Transverse colon (tissue), 4 donors: ENCODE results near the gene PLAGL1. TPM values are rescaled to one million over a fixed set of nuclear protein-coding genes. Genes with fewer than 3 reads are reported as not detected.
A peak's percentile ranks its signal among the peaks of the same experiment; 100 is the strongest.

Source experiments
- DNase-seq: peaks from one replicate; pipeline ENCODE4 v3.0.0-alpha.2; 2019
- H3K27ac ChIP-seq, 4 donors: fragments of 200-600 bp; sonication (generic); 2 replicates each; pipeline ENCODE4 v1.5.1; 2016 to 2018; ENCODE audit warnings: inconsistent platforms in 4 of 4
- H3K27me3 ChIP-seq: fragments of 200-600 bp; sonication (generic); 2 replicates; pipeline ENCODE4 v1.5.1; 2017; ENCODE audit warnings: inconsistent platforms
- H3K36me3 ChIP-seq, 4 donors: fragments of 200-600 bp; sonication (generic); 2 replicates each; pipeline ENCODE4 v1.5.1; 2017 to 2019; ENCODE audit warnings: inconsistent platforms in 4 of 4
- H3K4me1 ChIP-seq, 4 donors: fragments of 200-600 bp; sonication (generic); 2 replicates each; pipeline ENCODE4 v1.5.1; 2017 to 2020; ENCODE audit warnings: inconsistent platforms in 4 of 4
- H3K4me3 ChIP-seq, 4 donors: fragments of 200-600 bp; sonication (generic); 1 replicate in 1 of 4; 2 replicates in 3 of 4; pipeline versions ENCODE4 v1.5.1 to v1.6.1; 2017 to 2019; ENCODE audit warnings: inconsistent platforms in 4 of 4
- H3K9me3 ChIP-seq, 2 donors: fragments of 200-600 bp; sonication (generic); 2 replicates each; pipeline ENCODE4 v1.5.1; 2017 to 2019; ENCODE audit warnings: inconsistent platforms in 2 of 2
- EP300 ChIP-seq: sonication (generic); formaldehyde crosslinking; IDR thresholded peaks from one replicate; pipeline ENCODE4 v1.6.1; 2017; ENCODE audit warnings: antibody characterized with exemption, low read depth
- POLR2A ChIP-seq: fragments of 450-650 bp; IDR thresholded peaks from one replicate; pipeline ENCODE4 v1.6.1; 2016; ENCODE audit warnings: antibody characterized with exemption, mild to moderate bottlenecking, moderate library complexity
- POLR2AphosphoS5 ChIP-seq, 3 donors: sonication (generic); formaldehyde crosslinking; IDR thresholded peaks; one replicate each; pipeline ENCODE4 v1.6.1; 2016; ENCODE audit warnings: antibody characterized with exemption in 3 of 3
- WGBS, 2 donors: methylation state at CpG; one replicate each; pipeline ENCODE4 v1.1.5; 2018; ENCODE audit warnings: low coverage in 1 of 2; 5-methylcytosine and 5-hydroxymethylcytosine counted together
- in situ Hi-C, 4 donors: fragments of 200-750 bp; cut with MboI; loops; one replicate each; pipeline versions ENCODE4 v1.15.0 to v1.15.1; 2017; ENCODE audit warnings: low sequenced_read_pairs in 3 of 4, low pct_ligation_motif_present in 1 of 4, low pct_unique_long_range_greater_than_20kb in 1 of 4
- intact Hi-C: fragments of 100-400 bp; cut with DNase I; formaldehyde crosslinking; loops from one replicate; pipeline ENCODE4 v1.15.1; 2023; ENCODE audit warnings: low total_unique reads
- small RNA-seq, 4 donors: library from RNA; depleted of rRNA; stranded (forward); fragments of <200 nt; gene quantifications; one replicate each; pipeline ENCODE3, GENCODE V24; 2016
- total RNA-seq, 4 donors: library from RNA; depleted of rRNA; stranded (reverse); fragments of >200 nt; gene quantifications; one replicate each; pipeline ENCODE4 v1.1.0, GENCODE V29; 2016
- TF ChIP-seq, protein P1 (sequence below), 5 experiments: fragments of 200-600 bp in 3 of 5; fragments of 450-650 bp in 2 of 5; sonication (generic) in 3 of 5; IDR thresholded peaks; 1 replicate in 2 of 5; 2 replicates in 3 of 5; pipeline ENCODE4 v1.5.1; 2016 to 2017; ENCODE audit warnings: antibody characterized with exemption in 5 of 5, inconsistent platforms in 3 of 5, mild to moderate bottlenecking in 2 of 5, moderate library complexity in 1 of 5

The PLAGL1 gene
- total RNA-seq, 4 donors from 2014 or later = 45.3 to 133 (median 50.4) TPM

DNA sequence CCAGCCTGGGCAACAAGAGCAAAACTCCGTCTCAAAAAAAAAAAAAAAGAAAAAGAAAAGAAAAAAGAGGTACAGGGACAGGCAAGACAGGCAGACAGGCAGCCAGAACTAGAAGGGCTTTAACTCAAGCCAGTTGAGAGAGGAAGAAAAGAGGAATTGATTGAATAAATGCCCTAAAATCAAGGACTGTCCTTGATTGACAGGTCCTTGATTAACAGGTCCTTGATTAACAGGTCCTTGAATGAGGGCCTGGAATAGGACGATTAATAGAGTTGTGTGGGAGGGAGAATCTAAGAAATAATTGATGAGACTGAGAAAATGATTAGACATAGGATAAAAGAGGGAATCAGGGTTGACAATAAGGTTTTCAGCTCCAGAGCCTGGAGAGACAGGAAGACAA, 107.7 kb downstream of the PLAGL1 start:
- TF ChIP-seq POLR2AphosphoS5 (IDR thresholded peaks at IDR 0.05) (no peak), EP300 (no peak), POLR2A (no peak)
- TF ChIP-seq, protein P1, sequence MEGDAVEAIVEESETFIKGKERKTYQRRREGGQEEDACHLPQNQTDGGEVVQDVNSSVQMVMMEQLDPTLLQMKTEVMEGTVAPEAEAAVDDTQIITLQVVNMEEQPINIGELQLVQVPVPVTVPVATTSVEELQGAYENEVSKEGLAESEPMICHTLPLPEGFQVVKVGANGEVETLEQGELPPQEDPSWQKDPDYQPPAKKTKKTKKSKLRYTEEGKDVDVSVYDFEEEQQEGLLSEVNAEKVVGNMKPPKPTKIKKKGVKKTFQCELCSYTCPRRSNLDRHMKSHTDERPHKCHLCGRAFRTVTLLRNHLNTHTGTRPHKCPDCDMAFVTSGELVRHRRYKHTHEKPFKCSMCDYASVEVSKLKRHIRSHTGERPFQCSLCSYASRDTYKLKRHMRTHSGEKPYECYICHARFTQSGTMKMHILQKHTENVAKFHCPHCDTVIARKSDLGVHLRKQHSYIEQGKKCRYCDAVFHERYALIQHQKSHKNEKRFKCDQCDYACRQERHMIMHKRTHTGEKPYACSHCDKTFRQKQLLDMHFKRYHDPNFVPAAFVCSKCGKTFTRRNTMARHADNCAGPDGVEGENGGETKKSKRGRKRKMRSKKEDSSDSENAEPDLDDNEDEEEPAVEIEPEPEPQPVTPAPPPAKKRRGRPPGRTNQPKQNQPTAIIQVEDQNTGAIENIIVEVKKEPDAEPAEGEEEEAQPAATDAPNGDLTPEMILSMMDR (IDR thresholded peaks at IDR 0.05) = no peak

DNA sequence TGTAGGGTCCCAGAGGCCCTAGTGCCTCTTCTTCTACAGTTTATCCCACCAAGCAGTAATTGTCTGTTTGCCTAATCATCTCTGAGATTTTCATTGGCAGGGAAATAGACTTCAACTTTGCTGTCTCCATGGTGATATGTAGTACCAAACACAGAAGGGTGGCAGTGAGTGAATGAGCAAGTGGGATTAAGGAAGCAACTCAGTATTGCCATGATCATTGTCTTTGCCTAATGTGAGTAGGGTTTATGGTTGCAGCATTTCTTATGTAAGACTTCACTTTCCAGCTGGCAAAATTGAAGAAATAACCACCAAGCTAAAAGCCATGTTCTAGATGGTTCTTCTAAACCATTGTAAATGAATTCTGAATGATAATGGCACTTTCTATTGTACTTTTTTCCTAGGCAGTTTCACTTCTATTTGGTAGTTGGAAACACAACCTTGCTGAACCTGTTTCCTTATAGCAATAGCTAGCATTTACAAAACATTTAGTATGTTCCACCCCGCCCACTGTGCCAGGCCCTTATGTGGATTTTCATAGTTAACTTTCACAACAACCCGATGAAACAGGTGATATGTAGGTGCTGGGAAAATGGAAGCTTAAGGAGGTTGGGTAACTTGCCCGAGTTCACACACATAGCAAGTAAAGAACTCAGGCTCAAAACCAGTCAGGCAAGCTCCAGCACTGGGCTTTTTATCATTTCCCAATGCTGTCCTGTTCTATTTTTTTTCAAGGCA, 111.8 kb downstream of the PLAGL1 start:
- Histone ChIP-seq H3K4me1 (peaks cover 0 to 11% (median 2%) of the 10 kb centered on the region in 4 donors), H3K27ac (peak overlapping the region in 3 of 4 donors; percentile 37 to 57 (median 46)), H3K9me3 (no peaks in the 10 kb centered on the region), H3K4me3 (no peak overlapping the region), H3K27me3 (no peaks in the 10 kb centered on the region), H3K36me3 (no peaks in the 10 kb centered on the region)
- in situ Hi-C loops = no loop called here
- intact Hi-C loops = no loop called here
- peak; percentile 52 for DNase-seq
- TF ChIP-seq POLR2AphosphoS5 (IDR thresholded peaks at IDR 0.05) (no peak), POLR2A (no peak)
- 56 to 59% methylated on average over 3 of the region's 3 CpGs for WGBS, 2 donors

More for the DNA sequence above, 107.7 kb downstream of the PLAGL1 start:
- Histone ChIP-seq H3K4me3 (no peak overlapping the region), H3K27me3 (no peaks in the 10 kb centered on the region), H3K27ac (no peak overlapping the region), H3K4me1 (peaks cover 4 to 25% (median 7%) of the 10 kb centered on the region in 4 donors), H3K36me3 (no peaks in the 10 kb centered on the region), H3K9me3 (no peaks in the 10 kb centered on the region)
- DNase-seq = no peak
- in situ Hi-C loops = no loop called here
- intact Hi-C loops = no loop called here
- 88 to 100% methylated on average over 1 to 2 of the region's 2 CpGs for WGBS, 2 donors

DNA sequence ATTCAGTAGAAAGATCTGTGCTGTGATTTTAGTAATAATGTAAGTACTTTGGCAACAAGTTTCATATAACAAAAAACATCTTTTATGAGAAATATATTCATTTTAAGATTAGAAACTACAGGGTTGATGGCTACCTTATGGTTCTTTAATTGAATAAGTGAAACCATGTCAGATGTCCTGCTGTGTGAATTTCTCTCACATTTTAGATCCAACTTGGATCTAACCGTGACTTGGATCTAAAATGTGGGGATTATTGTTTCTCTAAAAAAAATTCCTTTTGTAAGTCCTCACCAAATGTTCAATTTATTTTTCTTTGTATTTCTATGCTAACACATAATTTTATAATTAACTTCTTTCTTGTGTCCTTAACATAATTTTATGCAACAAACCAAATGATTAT, 113.4 kb downstream of the PLAGL1 start:
- intact Hi-C loops = no loop called here
- Histone ChIP-seq H3K27ac (no peak overlapping the region), H3K9me3 (no peaks in the 10 kb centered on the region), H3K36me3 (no peaks in the 10 kb centered on the region), H3K27me3 (no peaks in the 10 kb centered on the region), H3K4me3 (no peak overlapping the region), H3K4me1 (peaks cover 0 to 11% (median 2%) of the 10 kb centered on the region in 4 donors)
- in situ Hi-C loops = no loop called here
- no peak for TF ChIP-seq EP300
- TF ChIP-seq, protein P1 (IDR thresholded peaks at IDR 0.05) = no peak
- no peak for TF ChIP-seq POLR2AphosphoS5 (IDR thresholded peaks at IDR 0.05)
- TF ChIP-seq POLR2A = no peak
- WGBS, 2 donors = 79 to 100% methylated on average over 1 of the region's 1 CpG
- DNase-seq = no peak

Small RNA genes within 50 kb of the gene (small RNA-seq; reads per million reads assigned to genes)
- gene RF02143 = 0 reads per million in 4 donors

Other genes starting within 250 kb of the PLAGL1 start
- 10 to 100 TPM in 1 of 4 donors, 1 to 10 TPM in 2, under 1 TPM in 1; 0.80 to 13.2 (median 4.1) TPM for gene LTV1, start 164.9 kb downstream of the PLAGL1 start, total RNA-seq
- not detected for gene ZC2HC1B, start 143.8 kb downstream of the PLAGL1 start, total RNA-seq
- 100 to 1,000 TPM in 2 of 4 donors, 10 to 100 TPM in 2; 60.2 to 187 (median 101) TPM for gene SF3B5, start 87.3 kb upstream of the PLAGL1 start, total RNA-seq
- gene STX11, start 142.3 kb upstream of the PLAGL1 start, total RNA-seq = 1 to 10 TPM in 3 of 4 donors, not detected in 1; 1.8 to 3.0 (median 2.3) TPM